Ectodermal cell (in vitro differentiated cells): ENCODE results near the gene COL24A1.
"Not testable (repeated sequence)": the region's sequence is repeated elsewhere in the genome, so short reads cannot be mapped to it uniquely, and the experiment has no call there.

Source experiments
- H3K27ac ChIP-seq: 2 replicates; pipeline ENCODE4 v1.7.0; 2013; ENCODE audit warnings: mild to moderate bottlenecking, low read depth, low read length; ENCODE audit not compliant: insufficient read depth, poor library complexity, severe bottlenecking
- H3K27me3 ChIP-seq: 2 replicates; pipeline ENCODE4 v1.7.0; 2013; ENCODE audit warnings: mild to moderate bottlenecking, low read length; ENCODE audit not compliant: insufficient read depth, control insufficient read depth, poor library complexity, severe bottlenecking
- H3K36me3 ChIP-seq: one replicate; pipeline ENCODE4 v1.7.0; 2013; ENCODE audit warnings: low read length; ENCODE audit not compliant: control insufficient read depth, insufficient read depth
- H3K4me1 ChIP-seq: one replicate; pipeline ENCODE4 v1.7.0; 2013; ENCODE audit warnings: low read length; ENCODE audit not compliant: control insufficient read depth, insufficient read depth
- H3K4me3 ChIP-seq: 2 replicates; pipeline ENCODE4 v1.7.0; 2013; ENCODE audit warnings: low read depth, low read length, control low read depth; ENCODE audit not compliant: insufficient read depth
- H3K9me3 ChIP-seq: 2 replicates; pipeline ENCODE4 v1.7.0; 2013; ENCODE audit warnings: mild to moderate bottlenecking, low read length, moderate library complexity; ENCODE audit not compliant: control insufficient read depth
- WGBS, 2 experiments: methylation state at CpG; one replicate each; pipeline ENCODE4 v1.1.7; 2013; ENCODE audit warnings: missing lambda C conversion rate in 2 of 2; 5-methylcytosine and 5-hydroxymethylcytosine counted together

The COL24A1 gene

GRCh38 chr1:85957760-85958159, 198.8 kb downstream of the COL24A1 start:
- Histone ChIP-seq H3K4me1 (no peaks in the 10 kb centered on the region), H3K36me3 (no peaks in the 10 kb centered on the region)
- 77 to 81% methylated on average over 1 of the region's 2 CpGs for WGBS, 2 experiments

GRCh38 chr1:85955218-85955617, 201.4 kb downstream of the COL24A1 start:
- not testable (repeated sequence) for H3K4me1 ChIP-seq, H3K4me3 ChIP-seq, H3K27me3 ChIP-seq, H3K27ac ChIP-seq, H3K36me3 ChIP-seq, H3K9me3 ChIP-seq
- WGBS, 2 experiments = 87 to 88% methylated on average over 7 of the region's 7 CpGs

More at GRCh38 chr1:85957760-85958159, 198.8 kb downstream of the COL24A1 start:
- Histone ChIP-seq H3K9me3 (no peaks in the 10 kb centered on the region), H3K27ac (no peak overlapping the region), H3K27me3 (no peaks in the 10 kb centered on the region), H3K4me3 (no peak overlapping the region)

- Histone ChIP-seq H3K36me3 (no peaks in the 10 kb centered on the region), H3K27ac (no peak overlapping the region), H3K9me3 (no peaks in the 10 kb centered on the region), H3K4me3 (no peak overlapping the region), H3K27me3 (no peaks in the 10 kb centered on the region), H3K4me1 (no peaks in the 10 kb centered on the region)
- 95% methylated on average over 3 of the region's 3 CpGs for WGBS, 2 experiments
These were observed 204.1 kb downstream of the COL24A1 start for GRCh38 chr1:85952460-85952859.

GRCh38 chr1:85947186-85947585, 209.4 kb downstream of the COL24A1 start:
- Histone ChIP-seq H3K4me1 (no peaks in the 10 kb centered on the region), H3K4me3 (no peak overlapping the region), H3K36me3 (no peaks in the 10 kb centered on the region), H3K9me3 (no peaks in the 10 kb centered on the region), H3K27ac (no peak overlapping the region), H3K27me3 (no peaks in the 10 kb centered on the region)
- WGBS, 2 experiments = 88% methylated on average over 2 of the region's 2 CpGs; no CpG with 5 or more reads in 1 of the 2 experiments

DNA sequence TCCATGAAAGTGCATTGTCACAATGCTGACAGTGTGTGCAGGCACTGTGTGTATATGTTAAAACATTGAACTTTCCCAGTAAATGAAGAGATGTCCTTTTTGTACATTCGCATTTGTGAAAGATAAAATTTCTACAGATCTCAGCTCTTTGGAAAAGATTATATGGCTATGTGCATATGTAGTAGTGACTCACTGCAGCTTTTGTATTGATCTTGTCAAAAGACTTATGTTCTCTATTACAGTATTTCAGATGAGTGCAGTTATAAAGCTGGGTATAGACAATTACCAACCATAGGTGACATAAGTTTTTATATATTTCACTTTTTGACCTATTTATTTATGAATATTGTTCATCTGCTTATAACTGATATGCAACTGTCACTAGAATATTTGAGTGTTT, 212.6 kb downstream of the COL24A1 start:
- Histone ChIP-seq H3K4me3 (no peak overlapping the region), H3K4me1 (no peaks in the 10 kb centered on the region), H3K27ac (no peak overlapping the region), H3K9me3 (no peaks in the 10 kb centered on the region), H3K27me3 (no peaks in the 10 kb centered on the region), H3K36me3 (no peaks in the 10 kb centered on the region)
- WGBS, 2 experiments = 85 to 95% methylated on average over 1 of the region's 1 CpG

DNA sequence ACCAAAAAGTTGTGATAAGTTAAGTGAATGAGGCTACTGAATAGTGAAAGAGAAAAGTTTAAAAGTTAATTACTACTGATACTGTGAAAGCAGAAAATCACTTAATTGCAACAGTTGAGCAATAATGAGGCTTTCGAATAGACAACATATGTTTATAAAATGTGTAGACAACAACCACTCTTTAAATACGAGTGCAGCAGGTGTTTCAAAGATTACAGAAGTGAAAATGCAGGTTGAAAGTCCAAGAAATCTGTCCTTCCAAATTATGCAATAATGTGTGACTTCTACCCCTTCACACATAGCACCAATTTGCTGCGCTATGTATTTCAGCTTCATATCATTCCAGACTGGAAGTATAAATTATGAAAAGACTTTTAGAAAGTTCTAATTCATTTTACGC, 213.0 kb downstream of the COL24A1 start:
- no peaks in the 10 kb centered on the region for H3K36me3 ChIP-seq
- H3K4me3 ChIP-seq = no peak overlapping the region
- H3K27ac ChIP-seq = no peak overlapping the region
- no peaks in the 10 kb centered on the region for H3K27me3 ChIP-seq
- H3K9me3 ChIP-seq = no peaks in the 10 kb centered on the region
- whole genome bisulfite sequencing, 2 experiments = 96 to 100% methylated on average over 3 to 4 of the region's 4 CpGs
- H3K4me1 ChIP-seq = no peaks in the 10 kb centered on the region

DNA sequence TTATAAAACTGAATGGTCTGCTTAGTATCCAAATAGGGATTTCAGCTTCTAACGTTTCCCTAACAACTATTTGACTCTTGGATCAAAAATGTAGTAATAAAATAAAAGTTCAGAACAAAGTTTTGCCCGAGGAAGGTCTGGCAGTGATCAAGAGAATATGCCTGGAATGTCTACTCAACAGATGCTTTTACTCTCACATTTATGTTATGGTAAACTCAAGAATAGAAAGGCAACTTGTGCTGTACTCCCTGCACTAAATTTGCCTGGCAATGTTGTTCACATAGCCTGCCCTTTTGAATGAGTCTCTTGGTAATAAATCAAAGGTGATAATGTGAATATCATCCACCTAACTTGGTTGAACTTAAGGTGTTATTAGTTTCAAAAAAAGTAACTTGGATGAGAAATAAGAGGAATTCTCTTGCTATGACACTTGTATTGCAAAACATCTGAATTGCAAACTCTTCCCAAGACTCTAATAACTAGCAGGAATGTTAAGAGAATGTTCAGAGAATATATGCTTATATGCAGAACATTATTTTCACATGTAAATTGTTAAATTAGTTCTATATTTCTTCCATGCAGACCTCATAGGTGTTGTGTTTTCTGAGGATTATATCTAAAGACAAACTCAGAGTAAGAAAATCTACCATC, 215.8 kb downstream of the COL24A1 start:
- H3K4me1 ChIP-seq = no peaks in the 10 kb centered on the region
- H3K9me3 ChIP-seq = no peaks in the 10 kb centered on the region
- no peaks in the 10 kb centered on the region for H3K36me3 ChIP-seq
- 100% methylated on average over 2 of the region's 2 CpGs; no CpG with 5 or more reads in 1 of the 2 experiments for WGBS, 2 experiments
- H3K27ac ChIP-seq = no peak overlapping the region
- H3K4me3 ChIP-seq = no peak overlapping the region
- no peaks in the 10 kb centered on the region for H3K27me3 ChIP-seq

- H3K4me3 ChIP-seq = no peak overlapping the region
- no peaks in the 10 kb centered on the region for H3K27me3 ChIP-seq
- no peaks in the 10 kb centered on the region for H3K36me3 ChIP-seq
- 94 to 96% methylated on average over 4 of the region's 4 CpGs for WGBS, 2 experiments
- no peaks in the 10 kb centered on the region for H3K4me1 ChIP-seq
- H3K9me3 ChIP-seq = no peaks in the 10 kb centered on the region
- no peak overlapping the region for H3K27ac ChIP-seq
These were observed 217.7 kb downstream of the COL24A1 start for GRCh38 chr1:85938829-85939228.

DNA sequence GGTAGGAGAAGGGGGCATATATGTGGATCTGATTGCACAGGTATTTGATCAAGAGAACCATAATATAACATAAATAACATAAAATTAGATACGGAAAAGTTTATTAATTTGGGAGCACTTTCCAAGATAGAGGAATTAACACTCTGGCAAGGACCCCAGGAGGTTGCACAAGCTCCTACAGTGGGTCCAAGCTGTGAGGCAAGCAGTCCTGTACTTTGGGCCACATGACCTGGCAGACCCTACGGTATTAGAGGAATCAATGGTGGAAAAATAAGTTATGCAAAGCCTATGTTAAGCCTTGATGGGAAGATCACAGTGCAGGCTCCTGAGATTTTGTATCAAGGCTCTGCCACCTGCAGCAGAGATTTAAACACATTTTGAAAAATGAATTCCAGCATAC, 220.1 kb downstream of the COL24A1 start:
- 66 to 74% methylated on average over 2 of the region's 2 CpGs for WGBS, 2 experiments
- Histone ChIP-seq H3K27me3 (no peaks in the 10 kb centered on the region), H3K4me1 (no peaks in the 10 kb centered on the region), H3K36me3 (no peaks in the 10 kb centered on the region), H3K9me3 (no peaks in the 10 kb centered on the region), H3K4me3 (no peak overlapping the region), H3K27ac (no peak overlapping the region)

- Histone ChIP-seq H3K27ac (no peak overlapping the region), H3K27me3 (no peaks in the 10 kb centered on the region), H3K4me1 (no peaks in the 10 kb centered on the region), H3K4me3 (no peak overlapping the region), H3K36me3 (no peaks in the 10 kb centered on the region), H3K9me3 (no peaks in the 10 kb centered on the region)
- 92 to 100% methylated on average over 1 of the region's 1 CpG for WGBS, 2 experiments
These were observed 220.5 kb downstream of the COL24A1 start for GRCh38 chr1:85936057-85936456.

- Histone ChIP-seq H3K36me3 (no peaks in the 10 kb centered on the region), H3K9me3 (no peaks in the 10 kb centered on the region), H3K4me1 (no peaks in the 10 kb centered on the region), H3K4me3 (no peak overlapping the region), H3K27me3 (no peaks in the 10 kb centered on the region), H3K27ac (no peak overlapping the region)
- WGBS, 2 experiments = 88 to 94% methylated on average over 2 of the region's 2 CpGs
These were observed 221.3 kb downstream of the COL24A1 start for GRCh38 chr1:85935234-85935633.
